Heart right ventricle (tissue), 16 donors: ENCODE measurements around the gene MTERF4. TPM values are rescaled to one million over a fixed set of nuclear protein-coding genes. Genes with fewer than 3 reads are reported as not detected.

ENCODE experiments used
- ATAC-seq, 8 donors: fragments of 200-7000 bp; cut with Tn5 transposase; one replicate each; pipeline ENCODE4 v1.9.1; 2020; ENCODE audit warnings: mild to moderate bottlenecking in 8 of 8, moderate library complexity in 8 of 8, moderate number of reproducible peaks in 1 of 8
- DNase-seq, 2 donors: peaks; one replicate each; pipeline ENCODE4 v3.0.0-alpha.2; 2020
- H3K27ac ChIP-seq, 10 donors: fragments of 200-600 bp; sonication (generic) in 2 of 10; one replicate each; pipeline versions ENCODE4 v1.5.0 to v1.8.0; 2020 to 2022; ENCODE audit warnings: mild to moderate bottlenecking in 3 of 10
- H3K27me3 ChIP-seq, 7 donors: fragments of 200-600 bp; one replicate each; pipeline ENCODE4 v1.8.0; 2021 to 2022; ENCODE audit warnings: mild to moderate bottlenecking in 2 of 7
- H3K36me3 ChIP-seq, 9 donors: fragments of 200-600 bp; sonication (generic) in 1 of 9; one replicate each; pipeline versions ENCODE4 v1.5.0 to v1.8.0; 2020 to 2022; ENCODE audit warnings: mild to moderate bottlenecking in 2 of 9
- H3K4me1 ChIP-seq, 9 donors: fragments of 200-600 bp; sonication (generic) in 1 of 9; one replicate each; pipeline versions ENCODE4 v1.5.0 to v1.8.0; 2020 to 2022; ENCODE audit warnings: mild to moderate bottlenecking in 4 of 9
- H3K4me3 ChIP-seq, 10 donors: fragments of 200-600 bp; sonication (generic) in 2 of 10; one replicate each; pipeline versions ENCODE4 v1.5.0 to v1.8.0; 2020 to 2022; ENCODE audit warnings: mild to moderate bottlenecking in 7 of 10, moderate library complexity in 2 of 10
- H3K9me3 ChIP-seq, 11 donors: fragments of 200-600 bp in 10 of 11; sonication (generic) in 2 of 11; one replicate each; pipeline versions ENCODE4 v1.5.0 to v1.8.0; 2013 to 2022; ENCODE audit warnings: mild to moderate bottlenecking in 2 of 11, control low read depth in 1 of 11, moderate library complexity in 1 of 11
- CTCF ChIP-seq, 9 donors: fragments of 200-600 bp; sonication (generic) in 2 of 9; IDR thresholded peaks; one replicate each; pipeline versions ENCODE4 v1.5.0 to v1.8.0; 2021 to 2022; ENCODE audit warnings: antibody characterized with exemption in 9 of 9, mild to moderate bottlenecking in 5 of 9, moderate library complexity in 1 of 9
- WGBS, 2 donors: extraction: QIAGEN DNeasy Blood & Tissue Kit; methylation state at CpG; one replicate each; pipeline ENCODE4 v1.1.7; 2013; ENCODE audit warnings: inconsistent platforms in 1 of 2; 5-methylcytosine and 5-hydroxymethylcytosine counted together
- intact Hi-C, 10 donors: fragments of 100-400 bp; cut with DNase I; formaldehyde crosslinking; loops; one replicate each; pipeline versions ENCODE4 v1.11.1 to v1.14.2; 2022
- polyA plus RNA-seq, 2 donors: library from polyadenylated mRNA; stranded (reverse); fragments of 200-250 nt; gene quantifications; one replicate each; pipeline ENCODE4 v1.2.3, GENCODE V29; 2013
- total RNA-seq, 10 donors: library from RNA; stranded (reverse); fragmentation: NEBNext Ultra II Directional in 3 of 10; extraction: Animal tissue kit (Norgen Biotek cat#: 25700) in 3 of 10; gene quantifications; one replicate each; pipeline versions ENCODE4 v1.2.1 to v1.2.4, GENCODE V29; 2021 to 2023
- donor health status: Arrhythmogenic right ventricular cardiomyopathy.
- donor health status: ischemic (EF 13 %, LVEDD 7.1; RV severe dilation, severe dysfunction).
- donor health status: healthy with polysubstance abuse.
- donor health status: DM: no; HTN: yes; CAD: no.
- donor health status: DM: no; HTN: no; CAD: no.
- donor health status: ischemic (EF 25% LVEDD 6.9; RV normal size, moderate dysfunction).
- donor health status: ischemic (EF 25% LVEDD 5.7; RV mildly dilated, moderate dysfunction).
- donor health status: healthy.
- donor health status: DM: yes; HTN: yes; CAD: no.
- donor health status: Ischemic cardiomyopathy.
- donor health status: ischemic (EF 35%, LVEDD 5.7; RV mildly dilated, moderate dysfunction).
- donor health status: nonischemic (EF 11% LVEDD 7.7; RV severe dilation, severe dysfunction).
- donor health status: DM: yes; HTN: yes; CAD: no.
- donor health status: PGD.
- donor health status: ischemic (EF 29% LVEDD 5.4; RV normal size, mild dysfunction).
- donor health status: nonischemic (EF 23%, LVEDD 6.1; RV moderate dilation, normal function).

Gene MTERF4
- total and polyA plus RNA-seq, 12 donors, result 18.5 to 27.1 (median 23.1) TPM

GRCh38 chr2:241125626-241126025 lies 23.5 kb upstream of the MTERF4 start:
- intact Hi-C loops, result no loop called here
- H3K9me3 ChIP-seq, result peaks cover 0 to 6% (median 0%) of the 10 kb centered on the region in 11 donors
- H3K27me3 ChIP-seq, result no peaks in the 10 kb centered on the region
- H3K4me3 ChIP-seq, result no peak overlapping the region
- ATAC-seq, result peak in 1 of 8 donors; percentile 9
- peaks cover 0 to 8% (median 0%) of the 10 kb centered on the region in 9 donors for H3K36me3 ChIP-seq
- TF ChIP-seq CTCF (IDR thresholded peaks at IDR 0.05), result no peak
- DNase-seq, result no peak
- H3K4me1 ChIP-seq, result no peaks in the 10 kb centered on the region
- WGBS, 2 donors, result 93 to 96% methylated on average over 13 of the region's 13 CpGs
- H3K27ac ChIP-seq, result no peak overlapping the region

DNA sequence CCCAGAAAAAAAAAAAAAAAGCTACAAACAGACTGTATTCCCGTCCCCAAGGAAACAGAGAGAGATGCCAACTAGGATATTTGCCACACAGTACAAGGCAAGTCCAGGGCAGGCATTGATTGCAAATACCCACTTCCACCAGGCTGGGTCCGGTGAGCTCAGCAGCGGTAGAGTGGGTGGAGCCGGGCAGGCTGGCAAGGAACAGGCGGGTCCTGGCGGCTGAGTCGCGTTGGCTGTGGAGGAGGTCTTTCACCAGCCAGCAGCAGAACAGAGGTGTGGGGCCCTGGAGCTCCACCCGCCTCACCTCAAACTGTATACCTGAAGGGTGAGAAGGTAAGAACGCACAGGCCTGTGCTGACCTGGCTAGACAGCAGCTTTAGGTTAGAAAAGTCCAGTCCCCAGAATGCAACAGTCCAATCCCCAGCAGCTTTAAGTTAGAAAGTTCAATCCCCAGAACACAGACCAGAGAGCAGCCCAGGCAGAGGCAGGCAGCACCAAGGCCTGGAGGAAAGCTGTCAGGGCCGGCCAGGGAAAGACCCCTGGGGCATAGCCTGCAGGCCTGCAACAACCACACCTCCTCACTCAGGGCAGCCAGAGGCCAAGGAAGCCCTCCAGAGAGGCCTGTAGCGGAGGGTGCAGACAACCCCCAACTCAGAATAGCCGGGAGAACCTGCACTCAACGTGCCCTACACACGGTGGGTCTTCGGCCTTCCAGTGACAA lies 21.9 kb upstream of the MTERF4 start:
- TF ChIP-seq CTCF (IDR thresholded peaks at IDR 0.05), result no peak
- Histone ChIP-seq H3K4me1 (no peaks in the 10 kb centered on the region), H3K36me3 (peaks cover 0 to 8% (median 0%) of the 10 kb centered on the region in 9 donors), H3K9me3 (peaks cover 0 to 8% (median 0%) of the 10 kb centered on the region in 11 donors), H3K27ac (no peak overlapping the region), H3K4me3 (no peak overlapping the region), H3K27me3 (no peaks in the 10 kb centered on the region)
- DNase-seq (no peak), ATAC-seq (peak in 2 of 8 donors; percentile 40)
- intact Hi-C loops, result no loop called here
- WGBS, 2 donors, result 88 to 94% methylated on average over 16 of the region's 16 CpGs

GRCh38 chr2:241122376-241123002 lies 20.4 kb upstream of the MTERF4 start:
- no peak overlapping the region for H3K27ac ChIP-seq
- intact Hi-C loops, result no loop called here
- ATAC-seq, result no peak
- WGBS, 2 donors, result 87 to 96% methylated on average over 19 of the region's 19 CpGs
- no peak for DNase-seq
- H3K4me1 ChIP-seq, result no peaks in the 10 kb centered on the region
- H3K4me3 ChIP-seq, result no peak overlapping the region
- no peaks in the 10 kb centered on the region for H3K27me3 ChIP-seq
- peaks cover 0 to 8% (median 0%) of the 10 kb centered on the region in 11 donors for H3K9me3 ChIP-seq
- TF ChIP-seq CTCF (IDR thresholded peaks at IDR 0.05), result no peak
- peaks cover 0 to 8% (median 0%) of the 10 kb centered on the region in 9 donors for H3K36me3 ChIP-seq

DNA sequence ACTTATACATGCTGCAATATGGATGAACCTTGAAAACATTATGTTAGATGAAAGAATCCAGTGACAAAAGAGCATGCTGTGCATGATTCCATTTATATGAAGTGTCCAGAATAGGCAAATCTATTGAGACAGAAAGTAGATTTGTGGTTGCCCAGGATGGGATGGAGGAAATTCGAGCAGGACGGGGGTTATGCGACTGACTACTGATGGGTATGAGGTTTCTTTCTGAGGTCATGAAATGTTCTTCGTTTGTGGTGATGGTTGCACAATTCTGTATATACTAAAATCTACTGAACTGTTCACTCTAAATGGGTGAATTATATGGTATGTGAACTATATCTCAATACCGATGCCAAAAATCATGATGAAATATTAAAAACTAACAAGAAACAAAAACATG lies 18.9 kb upstream of the MTERF4 start:
- Histone ChIP-seq H3K4me1 (no peaks in the 10 kb centered on the region), H3K27ac (no peak overlapping the region), H3K9me3 (peaks cover 0 to 8% (median 0%) of the 10 kb centered on the region in 11 donors), H3K36me3 (peaks cover 0 to 4% (median 0%) of the 10 kb centered on the region in 9 donors), H3K4me3 (no peak overlapping the region), H3K27me3 (no peaks in the 10 kb centered on the region)
- 93 to 94% methylated on average over 5 of the region's 5 CpGs for WGBS, 2 donors
- DNase-seq (no peak), ATAC-seq (no peak)
- no peak for TF ChIP-seq CTCF (IDR thresholded peaks at IDR 0.05)
- intact Hi-C loops, result no loop called here
